A673 (cell line): ENCODE data around the gene C21orf58. TPM values are rescaled to one million over a fixed set of nuclear protein-coding genes. Genes with fewer than 3 reads are reported as not detected.

ENCODE experiments used
- BruUV-seq: library from RNA; stranded (reverse); fragments of 400-500 nt; replicated peaks from 2 replicates; lab custom pipeline; 2021; lab: Mats Ljungman, UMichigan
- CTCF ChIA-PET: fragments of 300-600 bp; sonication (Branson Sonifier 250); formaldehyde crosslinking; loops from one replicate; lab custom pipeline; 2022; ENCODE audit warnings: antibody characterized with exemption; lab: Charles Lee
- POLR2A ChIA-PET: fragments of 300-600 bp; sonication (Branson Sonifier 250); formaldehyde crosslinking; loops from one replicate; lab custom pipeline; 2022; ENCODE audit warnings: antibody characterized with exemption; ENCODE audit not compliant: low non-redundant PET; lab: Charles Lee
- DNase-seq: peaks from one replicate; pipeline ENCODE4 v3.0.0-alpha.2; 2015; ENCODE audit warnings: low spot score
- H3K27ac ChIP-seq: fragments of 200-600 bp; sonication (generic); 2 replicates; pipeline ENCODE4 v1.5.1; 2016; ENCODE audit warnings: mixed run types, low read depth, mild to moderate bottlenecking, mixed read lengths, antibody characterized with exemption, low read length; ENCODE audit not compliant: poor library complexity, severe bottlenecking
- H3K27me3 ChIP-seq: fragments of 200-600 bp; sonication (generic); replicated peaks from 2 replicates; pipeline ENCODE4 v1.6.1; 2017; ENCODE audit warnings: mixed run types, low read depth, mild to moderate bottlenecking, mixed read lengths, antibody characterized with exemption, low read length; ENCODE audit not compliant: insufficient read depth, poor library complexity
- H3K36me3 ChIP-seq: fragments of 200-600 bp; sonication (generic); 2 replicates; pipeline ENCODE4 v1.6.1; 2016; ENCODE audit warnings: mixed run types, mild to moderate bottlenecking, mixed read lengths, antibody characterized with exemption, low read length; ENCODE audit not compliant: insufficient read depth, poor library complexity, severe bottlenecking
- H3K4me1 ChIP-seq: fragments of 200-600 bp; sonication (generic); 2 replicates; pipeline ENCODE4 v1.6.1; 2017; ENCODE audit warnings: mixed run types, mild to moderate bottlenecking, mixed read lengths, antibody characterized with exemption, low read length; ENCODE audit not compliant: insufficient read depth, poor library complexity, severe bottlenecking
- H3K4me3 ChIP-seq: fragments of 200-600 bp; sonication (generic); 2 replicates; pipeline ENCODE4 v1.5.1; 2016; ENCODE audit warnings: low read depth, mixed run types, mild to moderate bottlenecking, mixed read lengths, low read length; ENCODE audit not compliant: poor library complexity, severe bottlenecking
- H3K9me3 ChIP-seq: fragments of 200-600 bp; sonication (generic); 2 replicates; pipeline ENCODE4 v1.6.1; 2016; ENCODE audit warnings: mixed run types, low read depth, mild to moderate bottlenecking, mixed read lengths, antibody characterized with exemption, low read length; ENCODE audit not compliant: poor library complexity, severe bottlenecking
- CTCF ChIP-seq: fragments of 300-800, 200-600 bp; sonication (generic); conservative IDR thresholded peaks from 2 replicates; pipeline ENCODE4 v1.5.1; 2017; ENCODE audit warnings: low read depth, mild to moderate bottlenecking, antibody characterized with exemption, low read length, moderate library complexity, mixed read lengths
- EZH2 ChIP-seq: fragments of 200-600 bp; sonication (generic); IDR thresholded peaks from 2 replicates; pipeline ENCODE4 v1.6.1; 2017; ENCODE audit warnings: borderline replicate concordance, low read depth, mild to moderate bottlenecking, mixed read lengths, antibody characterized with exemption, low read length; ENCODE audit not compliant: poor library complexity, severe bottlenecking
- intact Hi-C: fragments of 100-400 bp; cut with micrococcal nuclease; formaldehyde crosslinking; loops from one replicate; pipeline ENCODE4 v1.10.0; 2022; ENCODE audit not compliant: unreplicated experiment
- total RNA-seq: library from RNA; stranded (reverse); gene quantifications from 2 replicates; pipeline ENCODE4 v1.2.3, GENCODE V29; 2021

The C21orf58 gene
- total RNA-seq, 1 experiment from 2014 or later: 41.2 TPM

- H3K36me3 ChIP-seq: peaks cover 57% of the 10 kb centered on the region
- H3K27ac ChIP-seq: no peak overlapping the region
- no peaks in the 10 kb centered on the region for H3K9me3 ChIP-seq
- ChIA-PET POLR2A (no interaction called here), CTCF (no interaction called here)
- H3K27me3 ChIP-seq: no peaks in the 10 kb centered on the region
- H3K4me3 ChIP-seq: no peak overlapping the region
- intact Hi-C loops: no loop called here
- DNase-seq: no peak
- no TSS peak for BruUV-seq
- TF ChIP-seq EZH2 (no peak), CTCF (no peak)
- H3K4me1 ChIP-seq: no peaks in the 10 kb centered on the region
Measured at GRCh38 chr21:46264046-46264689, 59.5 kb downstream of the C21orf58 start.

- Histone ChIP-seq H3K4me3 (no peak overlapping the region), H3K27ac (no peak overlapping the region), H3K36me3 (peaks cover 86% of the 10 kb centered on the region), H3K9me3 (no peaks in the 10 kb centered on the region), H3K4me1 (no peaks in the 10 kb centered on the region), H3K27me3 (no peaks in the 10 kb centered on the region)
- intact Hi-C loops: no loop called here
- ChIA-PET POLR2A (no interaction called here), CTCF (no interaction called here)
- no TSS peak for BruUV-seq
- DNase-seq: no peak
- TF ChIP-seq EZH2: no peak
- no peak for TF ChIP-seq CTCF
Measured at GRCh38 chr21:46256501-46256994, 67.1 kb downstream of the C21orf58 start.

DNA sequence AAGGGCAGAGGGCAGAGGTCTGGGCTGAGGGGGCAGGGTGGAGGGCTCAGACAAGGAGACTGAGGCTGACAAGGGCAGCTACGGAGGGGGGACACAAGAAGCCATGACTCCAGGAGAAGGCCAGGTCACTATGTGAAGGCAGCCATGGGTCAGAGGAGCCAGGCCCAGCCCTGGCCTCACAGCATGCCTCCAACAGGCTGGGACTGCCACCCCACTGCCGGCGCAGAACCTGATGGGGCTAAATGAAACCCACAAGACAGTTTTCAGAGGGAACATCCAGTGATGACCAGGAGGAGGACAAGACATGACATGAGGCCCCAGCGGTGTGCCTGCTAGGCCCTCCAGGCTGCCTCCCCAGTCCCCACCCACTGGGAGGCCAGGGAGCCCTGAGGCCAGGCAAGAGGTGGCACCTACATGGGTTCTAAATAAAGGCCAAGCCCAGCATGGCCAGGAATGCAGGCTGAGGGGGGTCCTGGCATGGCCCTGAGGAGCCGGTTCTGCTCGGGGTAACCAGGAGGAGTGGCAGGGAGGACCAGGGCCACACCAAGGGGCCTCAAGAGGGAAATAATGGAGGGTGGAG lies 67.8 kb downstream of the C21orf58 start:
- Histone ChIP-seq H3K4me1 (no peaks in the 10 kb centered on the region), H3K27me3 (no peaks in the 10 kb centered on the region), H3K36me3 (peaks cover 88% of the 10 kb centered on the region), H3K9me3 (no peaks in the 10 kb centered on the region), H3K27ac (no peak overlapping the region), H3K4me3 (no peak overlapping the region)
- ChIA-PET POLR2A (interaction anchor here (0.7 kb wide), 1 partner anchor 333 kb away, joined by 3 read pairs; no protein-coding TSS in a partner anchor), CTCF (interaction anchor here (0.6 kb wide), 1 partner anchor 18 kb away, joined by 10 read pairs; no protein-coding TSS in a partner anchor)
- intact Hi-C loops: no loop called here
- DNase-seq: no peak
- BruUV-seq: no TSS peak
- TF ChIP-seq EZH2 (no peak), CTCF (no peak)
